ENCODE results near the gene VANGL1.

Gene VANGL1

DNA sequence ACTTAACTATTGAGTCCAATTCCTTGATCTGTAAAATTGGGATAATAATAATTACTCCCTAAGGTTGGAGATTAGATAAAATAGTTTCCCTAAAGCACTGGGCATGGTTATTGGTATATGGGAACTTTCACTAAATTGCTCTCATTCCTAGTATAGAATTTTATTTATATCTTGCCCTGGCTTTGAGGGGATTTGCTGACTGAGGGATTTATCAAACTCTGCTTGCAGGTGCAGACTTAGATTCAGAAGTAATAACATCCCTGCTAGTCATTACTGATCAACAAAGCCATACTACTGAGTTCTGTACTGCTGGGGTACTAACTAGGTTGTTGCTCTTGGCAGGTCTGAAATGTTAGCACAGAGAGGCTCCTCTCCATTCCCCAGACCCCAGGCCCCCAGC, 84.8 kb downstream of the VANGL1 start:
- no peak overlapping the region for H3K4me3 ChIP-seq
- H3K9me3 ChIP-seq = no peaks in the 10 kb centered on the region; the same call in 1 of the 2 replicates
- H3K36me3 ChIP-seq (replicated peaks) = no peaks in the 10 kb centered on the region
- DNase-seq (ENCODE audit: low spot score in 2 of 2) = no peak
- in situ Hi-C loops (cut with MboI; ENCODE audit: low sequenced_read_pairs) = no loop called here
- H3K27me3 ChIP-seq (ENCODE audit: low read depth) = no peaks in the 10 kb centered on the region
- no peaks in the 10 kb centered on the region for H3K4me1 ChIP-seq

DNA sequence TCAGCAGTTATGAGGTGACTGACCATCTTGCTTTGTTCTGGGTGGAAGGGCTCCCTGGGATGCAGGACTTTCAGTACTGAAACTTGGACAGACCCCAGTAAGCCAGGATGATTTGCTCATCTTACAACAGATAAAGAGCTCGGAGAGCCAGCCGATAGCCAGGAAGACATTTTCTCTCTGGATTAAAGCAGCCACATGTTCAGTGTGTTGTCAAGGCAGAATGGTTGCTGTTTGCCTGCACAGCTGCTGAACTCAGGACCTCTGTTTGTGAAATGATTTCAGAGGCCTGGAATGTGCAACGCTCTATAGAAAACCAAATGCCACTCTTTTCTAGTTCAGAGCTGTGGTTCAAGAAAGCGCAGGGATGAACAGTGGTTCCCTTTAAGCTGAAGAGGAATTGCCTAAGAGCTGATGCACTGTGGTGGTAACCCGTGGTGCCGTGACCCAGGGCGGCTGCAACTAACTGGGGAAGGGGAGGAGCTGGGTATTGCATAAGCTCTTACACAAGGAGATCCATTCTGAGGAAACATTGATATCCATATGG, 86.0 kb downstream of the VANGL1 start:
- Histone ChIP-seq H3K27me3 (ENCODE audit: low read depth) (no peaks in the 10 kb centered on the region), H3K36me3 (replicated peaks) (no peaks in the 10 kb centered on the region), H3K4me3 (no peak overlapping the region), H3K4me1 (no peaks in the 10 kb centered on the region), H3K9me3 (no peaks in the 10 kb centered on the region; the same call in 1 of the 2 replicates)
- in situ Hi-C loops (cut with MboI; ENCODE audit: low sequenced_read_pairs) = no loop called here
- DNase-seq (ENCODE audit: low spot score in 2 of 2) = no peak

DNA sequence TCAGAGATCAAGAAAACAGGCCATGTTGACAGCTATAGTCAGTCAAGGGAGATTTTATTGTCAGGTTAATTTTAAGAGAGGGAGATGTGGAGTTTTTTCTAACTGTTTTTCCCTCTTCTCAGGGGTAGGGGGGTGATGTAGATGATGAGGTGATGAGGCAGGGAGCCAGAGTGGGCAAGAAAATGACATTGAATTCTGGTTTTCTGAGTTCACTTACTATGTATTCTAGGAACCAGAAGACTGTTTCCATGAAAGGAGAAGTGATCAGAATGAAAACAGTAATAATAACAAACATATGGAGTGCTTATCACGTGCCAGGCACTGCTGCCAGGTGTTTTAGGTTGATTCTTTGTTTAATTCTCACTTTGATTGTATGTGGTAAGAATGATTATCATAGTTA, 86.6 kb downstream of the VANGL1 start:
- in situ Hi-C loops (cut with MboI; ENCODE audit: low sequenced_read_pairs) = no loop called here
- H3K27me3 ChIP-seq (ENCODE audit: low read depth) = no peaks in the 10 kb centered on the region
- no peaks in the 10 kb centered on the region; the same call in 1 of the 2 replicates for H3K9me3 ChIP-seq
- no peaks in the 10 kb centered on the region for H3K36me3 ChIP-seq (replicated peaks)
- no peak for DNase-seq (ENCODE audit: low spot score in 2 of 2)
- H3K4me1 ChIP-seq = no peaks in the 10 kb centered on the region
- no peak overlapping the region for H3K4me3 ChIP-seq

DNA sequence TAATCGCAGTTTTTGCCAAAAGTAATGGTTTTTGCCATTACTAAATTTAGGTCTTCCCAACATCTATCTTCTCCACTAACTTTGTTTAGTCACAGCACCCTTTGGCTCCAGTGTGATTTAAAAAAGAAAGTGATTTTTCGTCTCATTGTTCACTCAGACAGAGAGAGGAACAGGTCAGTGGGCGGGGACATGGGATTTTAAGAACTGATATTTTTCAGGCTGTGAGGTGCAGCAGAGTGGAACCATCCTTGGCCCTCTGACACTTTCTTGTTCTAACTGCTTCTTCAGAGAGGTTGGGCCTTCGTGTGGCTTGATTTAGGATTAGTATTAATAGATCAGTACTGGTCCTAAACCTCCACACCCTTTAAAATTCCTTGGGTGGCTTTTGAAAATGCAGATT, 88.0 kb downstream of the VANGL1 start:
- Histone ChIP-seq H3K27me3 (ENCODE audit: low read depth) (no peaks in the 10 kb centered on the region), H3K4me3 (no peak overlapping the region), H3K36me3 (replicated peaks) (no peaks in the 10 kb centered on the region), H3K4me1 (no peaks in the 10 kb centered on the region), H3K9me3 (no peaks in the 10 kb centered on the region; the same call in 1 of the 2 replicates)
- in situ Hi-C loops (cut with MboI; ENCODE audit: low sequenced_read_pairs) = no loop called here
- no peak for DNase-seq (ENCODE audit: low spot score in 2 of 2)

DNA sequence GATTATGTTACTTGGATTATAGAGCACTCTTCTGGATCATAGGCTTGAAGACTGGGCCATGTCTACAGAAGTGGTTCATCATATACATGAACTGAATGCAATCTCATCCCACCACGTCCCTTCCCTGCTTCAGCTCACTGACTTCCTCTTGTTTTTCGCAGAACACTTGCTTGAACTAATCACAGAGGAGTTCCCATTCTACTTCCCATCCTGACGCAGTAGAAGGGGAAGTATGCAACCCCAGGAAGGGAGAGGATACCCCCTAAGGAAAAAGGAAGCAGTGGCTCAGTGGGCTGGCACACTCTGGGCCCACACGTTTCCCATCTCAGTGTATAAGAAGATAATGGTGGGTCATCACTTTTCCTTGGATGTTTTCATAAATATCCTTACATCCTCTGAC, 90.5 kb downstream of the VANGL1 start:
- DNase-seq (ENCODE audit: low spot score in 2 of 2) = no peak
- in situ Hi-C loops (cut with MboI; ENCODE audit: low sequenced_read_pairs) = no loop called here
- H3K4me3 ChIP-seq = no peak overlapping the region
- H3K36me3 ChIP-seq (replicated peaks) = no peaks in the 10 kb centered on the region
- no peaks in the 10 kb centered on the region for H3K4me1 ChIP-seq
- 0 out of 2 replicates have a peak, but pooled peaks cover 2% of the 10 kb centered on the region for H3K27me3 ChIP-seq (ENCODE audit: low read depth)
- no peaks in the 10 kb centered on the region; the same call in 1 of the 2 replicates for H3K9me3 ChIP-seq

DNA sequence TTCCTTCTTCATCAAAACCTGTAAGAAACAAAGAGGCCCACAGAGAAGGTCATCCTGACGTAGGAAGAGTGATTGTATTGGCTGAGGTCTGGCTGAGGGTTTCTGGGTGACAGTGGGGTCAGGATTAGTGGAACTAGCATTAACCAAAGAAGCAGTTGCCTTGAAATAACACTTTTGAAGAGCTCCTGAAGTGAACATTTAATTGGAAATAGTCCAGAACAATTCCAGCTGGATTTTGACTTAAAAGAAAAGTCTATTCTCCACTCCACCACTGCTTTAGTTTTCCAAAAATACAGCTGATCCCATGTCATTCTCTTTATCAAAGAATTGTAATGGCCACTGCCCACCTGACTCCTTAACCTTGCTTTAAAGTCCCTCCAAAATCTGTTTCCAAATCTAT, 99.0 kb downstream of the VANGL1 start:
- in situ Hi-C loops (cut with MboI; ENCODE audit: low sequenced_read_pairs) = no loop called here
- H3K27me3 ChIP-seq (ENCODE audit: low read depth) = 0 out of 2 replicates have a peak, but pooled peaks cover 2% of the 10 kb centered on the region

DNA sequence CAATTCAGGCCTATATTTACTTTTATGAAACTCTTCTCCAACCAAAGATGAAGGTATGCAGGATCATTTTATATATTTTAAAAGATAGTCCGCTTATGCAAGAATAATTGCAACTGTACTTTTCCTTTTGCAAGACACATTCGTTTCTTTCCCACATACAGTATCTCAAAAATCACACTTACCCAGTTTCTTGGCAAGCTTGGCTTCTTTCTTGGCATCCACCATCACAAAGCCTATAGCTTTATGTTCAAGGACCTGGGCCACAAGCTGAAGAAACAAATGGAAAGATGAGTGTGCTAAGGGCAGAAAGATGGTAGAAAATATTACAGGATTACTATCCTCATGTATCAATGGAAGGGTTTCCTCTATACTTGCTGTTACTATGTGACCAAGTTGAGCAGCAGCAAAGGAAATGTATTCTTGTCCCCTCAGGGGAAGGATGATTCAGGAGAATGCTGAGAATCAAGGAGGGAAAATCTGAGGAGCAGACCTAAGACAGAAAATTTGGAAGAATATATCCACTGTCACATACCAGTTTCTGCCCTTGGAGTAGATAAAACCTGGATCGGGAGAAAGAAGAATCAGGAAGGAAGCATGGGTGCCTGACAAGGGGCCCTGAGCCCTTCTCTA, 103.0 kb downstream of the VANGL1 start:
- Histone ChIP-seq H3K36me3 (replicated peaks) (no peaks in the 10 kb centered on the region), H3K4me1 (no peaks in the 10 kb centered on the region), H3K27me3 (ENCODE audit: low read depth) (peaks cover 2% of the 10 kb centered on the region; the same call in 1 of the 2 replicates), H3K4me3 (no peak overlapping the region), H3K9me3 (no peaks in the 10 kb centered on the region)
- DNase-seq (ENCODE audit: low spot score in 2 of 2) = no peak
- in situ Hi-C loops (cut with MboI; ENCODE audit: low sequenced_read_pairs) = no loop called here

More for the DNA sequence above, 99.0 kb downstream of the VANGL1 start:
- no peak for DNase-seq (ENCODE audit: low spot score in 2 of 2)
- H3K36me3 ChIP-seq (replicated peaks) = no peaks in the 10 kb centered on the region
- no peaks in the 10 kb centered on the region for H3K4me1 ChIP-seq
- no peak overlapping the region for H3K4me3 ChIP-seq
- no peaks in the 10 kb centered on the region for H3K9me3 ChIP-seq

DNA sequence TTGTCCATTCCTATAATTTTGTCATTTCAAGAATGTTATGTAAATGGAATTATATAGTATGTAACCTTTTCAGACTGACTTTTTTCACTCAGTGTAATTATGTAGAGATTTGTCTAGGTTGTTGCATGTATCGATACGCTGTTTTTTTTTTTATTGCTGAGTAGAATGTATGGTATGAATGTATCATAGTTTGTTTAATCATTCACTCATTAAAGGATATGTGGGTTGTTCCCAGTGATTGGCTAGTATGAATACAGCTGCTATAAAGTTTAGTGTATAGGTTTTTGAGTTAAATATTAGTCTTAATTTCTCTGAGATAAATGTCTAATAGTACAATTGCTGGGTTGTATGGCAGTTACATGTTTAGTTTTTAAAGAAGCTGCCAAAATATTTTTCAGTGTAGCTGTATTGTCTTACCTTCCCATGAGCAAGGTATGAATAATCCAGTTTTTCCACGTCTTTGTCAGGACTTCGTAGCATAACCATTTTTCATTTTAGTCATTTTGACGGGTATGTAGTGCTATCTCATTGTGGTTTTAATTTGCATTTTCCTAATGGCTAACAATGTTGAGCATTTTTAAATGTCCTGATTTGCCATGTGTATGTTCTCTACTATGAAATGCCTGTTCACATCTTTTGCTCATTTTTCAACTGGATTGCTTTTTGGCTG, 104.4 kb downstream of the VANGL1 start:
- H3K4me3 ChIP-seq = no peak overlapping the region
- no peaks in the 10 kb centered on the region for H3K36me3 ChIP-seq (replicated peaks)
- no peaks in the 10 kb centered on the region for H3K4me1 ChIP-seq
- in situ Hi-C loops (cut with MboI; ENCODE audit: low sequenced_read_pairs) = no loop called here
- H3K9me3 ChIP-seq = no peaks in the 10 kb centered on the region
- DNase-seq (ENCODE audit: low spot score in 2 of 2) = no peak
- H3K27me3 ChIP-seq (ENCODE audit: low read depth) = peaks cover 2% of the 10 kb centered on the region; the same call in 1 of the 2 replicates
